ENCODE measurements around the gene COA7.
"Not testable (repeated sequence)": the region's sequence is repeated elsewhere in the genome, so short reads cannot be mapped to it uniquely, and the experiment has no call there.

The COA7 gene

GRCh38 chr1:52702886-52703787 is 5.0 kb upstream of the COA7 start:
- peak; percentile 56 for DNase-seq

GRCh38 chr1:52695627-52696026 is 2.5 kb downstream of the COA7 start:
- no peak for DNase-seq

- no peak for DNase-seq
Measured at GRCh38 chr1:52693843-52694242, 4.3 kb downstream of the COA7 start.

- not testable (repeated sequence) for DNase-seq
Measured at GRCh38 chr1:52693351-52693750, 4.8 kb downstream of the COA7 start.

GRCh38 chr1:52692697-52693096 is 5.5 kb downstream of the COA7 start:
- DNase-seq, result no peak

GRCh38 chr1:52691821-52692220 is 6.3 kb downstream of the COA7 start:
- no peak for DNase-seq

GRCh38 chr1:52686830-52687229 is 11.3 kb downstream of the COA7 start:
- DNase-seq, result no peak

- not testable (repeated sequence) for DNase-seq
Measured at GRCh38 chr1:52686261-52686751, 11.8 kb downstream of the COA7 start.

- no peak for DNase-seq
Measured at GRCh38 chr1:52684545-52684944, 13.6 kb downstream of the COA7 start.

GRCh38 chr1:52683367-52683940 is 14.7 kb downstream of the COA7 start:
- DNase-seq, result no peak

- DNase-seq, result no peak
Measured at GRCh38 chr1:52681136-52681535, 17.0 kb downstream of the COA7 start.

GRCh38 chr1:52680353-52680752 is 17.8 kb downstream of the COA7 start:
- no peak for DNase-seq

- no peak for DNase-seq
Measured at GRCh38 chr1:52679498-52679897, 18.6 kb downstream of the COA7 start.

GRCh38 chr1:52679048-52679447 is 19.1 kb downstream of the COA7 start:
- DNase-seq, result no peak

- no peak for DNase-seq
Measured at GRCh38 chr1:52677076-52677806, 20.9 kb downstream of the COA7 start.

- no peak for DNase-seq
Measured at GRCh38 chr1:52676249-52676903, 21.8 kb downstream of the COA7 start.

GRCh38 chr1:52674497-52675384 is 23.4 kb downstream of the COA7 start:
- no peak for DNase-seq

- DNase-seq, result no peak
Measured at GRCh38 chr1:52673513-52673912, 24.6 kb downstream of the COA7 start.

GRCh38 chr1:52672946-52673345 is 25.2 kb downstream of the COA7 start:
- no peak for DNase-seq

GRCh38 chr1:52670604-52671003 is 27.5 kb downstream of the COA7 start:
- no peak for DNase-seq

- no peak for DNase-seq
Measured at GRCh38 chr1:52669696-52670095, 28.5 kb downstream of the COA7 start.

- no peak for DNase-seq
Measured at GRCh38 chr1:52668711-52669110, 29.4 kb downstream of the COA7 start.
